GM13976 (cell line): Measurements from ENCODE around the gene CAP2.

Experiments
- DNase-seq: peaks from one replicate; pipeline ENCODE4 v3.0.0; 2012; ENCODE audit warnings: low spot score
- CTCF ChIP-seq: IDR thresholded peaks from 2 replicates; pipeline ENCODE4 v1.5.1; 2012; ENCODE audit warnings: borderline replicate concordance, mild to moderate bottlenecking; ENCODE audit not compliant: insufficient read depth; ENCODE audit errors: extremely low read depth, missing control alignments, control extremely low read depth
- in situ Hi-C: fragments of 300-500 bp; cut with MboI; formaldehyde crosslinking; loops from one replicate; pipeline ENCODE4 v1.12.0; 2022; ENCODE audit warnings: low sequenced_read_pairs, mixed read lengths, inconsistent platforms; ENCODE audit not compliant: unreplicated experiment

The CAP2 gene

GRCh38 chr6:17355404-17355774, 38.0 kb upstream of the CAP2 start:
- in situ Hi-C loops: no loop called here
- no peak for TF ChIP-seq CTCF
- DNase-seq: no peak

- in situ Hi-C loops: no loop called here
- TF ChIP-seq CTCF: no peak
- no peak for DNase-seq
These were observed 34.9 kb upstream of the CAP2 start for GRCh38 chr6:17358515-17358914.

GRCh38 chr6:17360564-17360963, 32.8 kb upstream of the CAP2 start:
- no peak for DNase-seq
- in situ Hi-C loops: no loop called here
- no peak for TF ChIP-seq CTCF

GRCh38 chr6:17361013-17361412, 32.4 kb upstream of the CAP2 start:
- DNase-seq: no peak
- in situ Hi-C loops: no loop called here
- no peak for TF ChIP-seq CTCF

GRCh38 chr6:17365961-17366360, 27.4 kb upstream of the CAP2 start:
- DNase-seq: no peak
- TF ChIP-seq CTCF: no peak
- in situ Hi-C loops: no loop called here

GRCh38 chr6:17367868-17368267, 25.5 kb upstream of the CAP2 start:
- DNase-seq: no peak
- TF ChIP-seq CTCF: no peak
- in situ Hi-C loops: no loop called here
